Measurements from ENCODE around the gene ICA1. TPM values are rescaled to one million over a fixed set of nuclear protein-coding genes. Genes with fewer than 3 reads are reported as not detected.

The ICA1 gene
- total and polyA plus RNA-seq, 4 experiments from 2014 or later, result 1.2 to 7.4 (median 2.4) TPM

DNA sequence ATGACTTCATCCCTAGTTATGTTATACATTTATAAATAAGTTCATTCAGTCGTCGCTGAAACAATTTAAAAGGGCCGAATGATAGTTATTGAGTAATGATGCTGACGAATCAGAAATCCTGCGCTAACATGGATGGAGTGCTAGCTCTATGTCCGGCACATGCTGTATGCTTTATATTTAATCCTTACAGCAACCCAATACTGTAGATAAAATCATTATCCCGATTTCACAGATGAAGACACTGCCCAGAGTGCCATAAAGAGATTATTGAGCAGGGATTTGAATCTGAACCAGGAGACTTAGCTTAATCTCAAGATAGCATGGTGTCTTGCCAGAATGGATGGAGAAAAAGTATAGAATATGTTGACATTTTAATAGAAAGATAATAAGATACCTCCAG, 1.1 kb upstream of the ICA1 start:
- Histone ChIP-seq H3K36me3 (ENCODE audit: insufficient read depth, low read length) (no peaks in the 10 kb centered on the region), H3K4me1 (ENCODE audit: insufficient read depth, low read length) (peaks cover 4% of the 10 kb centered on the region), H3K9me3 (ENCODE audit: control insufficient read depth in 1 of 2, low read length in 2 of 2) (no peaks in the 10 kb centered on the region), H3K27ac (ENCODE audit: low read depth, low read length) (no peak overlapping the region), H3K4me3 (ENCODE audit: low read length in 2 of 2) (no peak overlapping the region), H3K27me3 (ENCODE audit: insufficient read depth, low read length) (peaks cover 15% of the 10 kb centered on the region)
- no peak for DNase-seq
- intact Hi-C loops (cut with micrococcal nuclease), result no loop called here
- Mint-ChIP-seq H3K27me3 (peaks cover 49% of the 10 kb centered on the region in 2 donors), H3K9me3 (peaks cover 0 to 2% (median 0%) of the 10 kb centered on the region in 8 donors), H3K36me3 (no peaks in the 10 kb centered on the region), H3K27ac (no peak overlapping the region), H3K4me1 (peaks cover 5 to 15% (median 7%) of the 10 kb centered on the region in 4 donors), H3K4me3 (peak overlapping the region in 5 of 8 donors; percentile 36 to 71 (median 50))
- ChIA-PET POLR2A (ENCODE audit: partially characterized antibody) (no interaction called here), CTCF (ENCODE audit: partially characterized antibody) (interaction anchor here (1.3 kb wide), 1 partner anchor 33 kb away, joined by 4 read pairs; no protein-coding TSS in a partner anchor)

DNA sequence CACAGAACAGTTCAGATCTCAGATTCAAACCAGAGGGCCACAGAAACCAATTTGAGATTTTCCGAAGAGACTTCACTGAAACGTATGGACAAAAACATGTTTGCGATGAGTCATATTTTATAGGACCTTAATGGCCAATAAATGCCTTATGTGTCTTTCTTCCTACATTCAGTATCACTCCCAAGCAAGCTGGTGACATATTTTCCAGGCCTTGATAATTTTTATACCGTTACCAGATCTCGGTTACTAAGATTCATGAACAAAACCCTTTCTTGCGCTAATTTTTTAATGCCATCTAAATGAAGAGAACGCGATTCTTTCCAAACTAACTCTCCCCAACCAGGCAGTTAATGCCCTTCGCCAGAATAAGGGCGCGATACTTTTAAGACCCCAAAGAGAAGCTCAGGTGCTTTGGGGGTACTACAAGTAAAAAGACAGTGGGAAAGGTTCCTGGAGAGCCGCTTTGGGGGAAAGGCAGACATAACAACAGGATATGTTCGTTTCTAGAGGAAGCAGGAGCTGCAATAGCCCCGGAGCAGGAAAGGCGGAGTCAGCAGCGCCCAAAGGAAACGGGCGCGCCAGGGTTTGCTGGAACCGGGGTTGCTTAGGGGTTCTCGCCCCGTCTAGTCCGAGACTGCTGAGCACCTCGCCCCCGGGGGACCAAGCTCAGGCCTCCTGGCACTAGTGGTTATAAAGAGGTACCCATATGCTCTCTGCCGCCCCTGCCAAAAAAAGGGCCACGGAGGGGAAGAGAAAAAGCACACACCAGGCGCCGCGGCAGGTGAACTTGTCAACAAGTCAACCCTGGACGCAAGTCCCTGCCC, 884 bp downstream of the ICA1 start:
- H3K36me3 Mint-ChIP-seq, result no peaks in the 10 kb centered on the region
- H3K4me3 Mint-ChIP-seq, result peak overlapping the region; percentile 73 to 85 (median 78)
- intact Hi-C loops (cut with micrococcal nuclease), result no loop called here
- no peak overlapping the region for H3K4me3 ChIP-seq (ENCODE audit: low read length in 2 of 2)
- H3K9me3 ChIP-seq (ENCODE audit: control insufficient read depth in 1 of 2, low read length in 2 of 2), result no peaks in the 10 kb centered on the region
- peaks cover 4% of the 10 kb centered on the region for H3K4me1 ChIP-seq (ENCODE audit: insufficient read depth, low read length)
- peaks cover 5 to 15% (median 7%) of the 10 kb centered on the region in 4 donors for H3K4me1 Mint-ChIP-seq
- no peak overlapping the region for H3K27ac ChIP-seq (ENCODE audit: low read depth, low read length)
- peaks cover 0 to 2% (median 0%) of the 10 kb centered on the region in 8 donors for H3K9me3 Mint-ChIP-seq
- peaks cover 15% of the 10 kb centered on the region for H3K27me3 ChIP-seq (ENCODE audit: insufficient read depth, low read length)
- H3K27ac Mint-ChIP-seq, result no peak overlapping the region
- POLR2A ChIA-PET (ENCODE audit: partially characterized antibody), result no interaction called here
- DNase-seq, result peak in 2 of 5 donors; percentile 2 to 3
- H3K27me3 Mint-ChIP-seq, result peaks cover 41 to 43% of the 10 kb centered on the region in 2 donors
- no peaks in the 10 kb centered on the region for H3K36me3 ChIP-seq (ENCODE audit: insufficient read depth, low read length)
- CTCF ChIA-PET (ENCODE audit: partially characterized antibody), result interaction anchor here (0.8 kb wide), 1 partner anchor 580 kb away, joined by 3 read pairs; no protein-coding TSS in a partner anchor

DNA sequence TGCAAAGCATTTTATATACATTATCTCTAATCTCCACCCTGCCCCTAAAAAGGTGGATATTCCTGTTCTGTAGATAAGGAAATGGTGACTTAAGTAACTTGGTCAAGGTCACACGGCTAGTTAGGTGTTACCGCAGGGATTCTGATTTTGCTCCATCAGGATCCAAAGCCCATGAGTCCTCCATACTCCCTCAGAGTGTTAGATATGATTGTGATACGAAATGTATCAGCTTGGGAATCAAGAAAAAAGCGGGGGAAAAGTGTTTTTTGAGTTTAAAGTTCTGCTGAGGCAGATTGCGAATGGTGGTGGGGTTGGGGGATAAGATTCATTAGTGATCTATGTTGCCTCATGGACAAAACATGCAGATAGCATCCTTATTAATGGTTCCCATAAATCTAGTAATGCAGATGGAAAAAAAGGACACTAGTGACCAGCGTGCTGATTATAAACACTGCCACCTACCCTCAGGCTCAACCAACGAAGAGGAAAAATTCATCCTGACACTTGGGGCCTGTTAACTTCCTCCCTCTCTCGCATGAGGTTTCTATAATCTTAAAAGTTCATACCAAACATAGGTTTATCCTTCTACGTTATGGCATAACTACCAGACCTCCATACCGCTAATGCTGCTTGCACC, 2.3 kb downstream of the ICA1 start:
- H3K4me1 ChIP-seq (ENCODE audit: insufficient read depth, low read length), result peaks cover 4% of the 10 kb centered on the region
- peaks cover 15% of the 10 kb centered on the region for H3K27me3 ChIP-seq (ENCODE audit: insufficient read depth, low read length)
- no peak overlapping the region for H3K27ac ChIP-seq (ENCODE audit: low read depth, low read length)
- Mint-ChIP-seq H3K36me3 (no peaks in the 10 kb centered on the region), H3K4me3 (no peak overlapping the region), H3K27me3 (peaks cover 33 to 34% of the 10 kb centered on the region in 2 donors), H3K4me1 (peaks cover 5 to 15% (median 7%) of the 10 kb centered on the region in 4 donors), H3K27ac (no peak overlapping the region), H3K9me3 (peaks cover 0 to under 1% (median 0%) of the 10 kb centered on the region in 8 donors)
- ChIA-PET CTCF (ENCODE audit: partially characterized antibody) (no interaction called here), POLR2A (ENCODE audit: partially characterized antibody) (no interaction called here)
- DNase-seq, result no peak
- no peaks in the 10 kb centered on the region for H3K9me3 ChIP-seq (ENCODE audit: control insufficient read depth in 1 of 2, low read length in 2 of 2)
- no peak overlapping the region for H3K4me3 ChIP-seq (ENCODE audit: low read length in 2 of 2)
- intact Hi-C loops (cut with micrococcal nuclease), result no loop called here
- no peaks in the 10 kb centered on the region for H3K36me3 ChIP-seq (ENCODE audit: insufficient read depth, low read length)

DNA sequence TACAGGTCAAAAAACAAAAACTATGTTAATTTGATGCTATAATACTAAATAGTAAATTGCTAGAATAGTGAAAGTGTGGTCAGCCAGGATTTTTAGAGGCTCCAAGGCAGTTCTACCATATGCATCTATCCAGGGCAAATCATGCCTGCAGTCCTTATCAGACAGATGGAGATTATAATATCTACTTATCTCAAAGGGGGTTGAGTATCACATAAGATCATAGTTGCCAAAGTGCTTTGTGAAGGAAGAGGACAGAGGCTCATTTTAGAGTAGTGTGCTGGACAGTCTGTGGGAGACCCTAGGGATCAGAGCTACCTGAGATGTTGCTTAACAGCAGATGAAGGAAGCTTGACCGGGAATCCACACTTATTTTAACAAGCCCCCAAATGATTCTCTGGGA, 3.2 kb downstream of the ICA1 start:
- Histone ChIP-seq H3K27me3 (ENCODE audit: insufficient read depth, low read length) (peaks cover 15% of the 10 kb centered on the region), H3K36me3 (ENCODE audit: insufficient read depth, low read length) (no peaks in the 10 kb centered on the region), H3K27ac (ENCODE audit: low read depth, low read length) (no peak overlapping the region), H3K4me3 (ENCODE audit: low read length in 2 of 2) (no peak overlapping the region), H3K9me3 (ENCODE audit: control insufficient read depth in 1 of 2, low read length in 2 of 2) (no peaks in the 10 kb centered on the region), H3K4me1 (ENCODE audit: insufficient read depth, low read length) (peaks cover 4% of the 10 kb centered on the region)
- CTCF ChIA-PET (ENCODE audit: partially characterized antibody), result no interaction called here
- Mint-ChIP-seq H3K36me3 (no peaks in the 10 kb centered on the region), H3K4me3 (no peak overlapping the region), H3K27ac (no peak overlapping the region), H3K4me1 (peaks cover 5 to 15% (median 7%) of the 10 kb centered on the region in 4 donors), H3K27me3 (peaks cover 26 to 31% of the 10 kb centered on the region in 2 donors), H3K9me3 (no peaks in the 10 kb centered on the region)
- intact Hi-C loops (cut with micrococcal nuclease), result no loop called here
- POLR2A ChIA-PET (ENCODE audit: partially characterized antibody), result no interaction called here
- DNase-seq, result no peak

DNA sequence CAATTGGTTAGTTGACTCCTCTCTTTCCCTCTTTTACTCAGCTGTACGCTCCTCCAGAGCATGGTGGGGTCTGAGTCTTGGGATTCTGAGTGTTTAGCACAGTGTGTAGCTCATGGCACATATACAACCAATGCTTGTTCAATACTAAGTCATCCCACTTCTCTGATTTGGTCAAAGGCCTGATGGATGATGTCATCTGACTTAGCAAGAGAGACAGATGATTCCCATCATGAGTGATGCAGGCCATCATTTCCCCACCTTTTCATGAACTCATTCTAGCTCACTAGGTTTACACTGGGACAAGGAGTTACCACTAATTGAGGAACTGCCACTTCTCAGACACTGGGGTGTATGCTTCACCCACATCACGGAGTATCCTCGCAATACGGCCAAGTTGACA, 3.8 kb downstream of the ICA1 start:
- POLR2A ChIA-PET (ENCODE audit: partially characterized antibody), result no interaction called here

DNA sequence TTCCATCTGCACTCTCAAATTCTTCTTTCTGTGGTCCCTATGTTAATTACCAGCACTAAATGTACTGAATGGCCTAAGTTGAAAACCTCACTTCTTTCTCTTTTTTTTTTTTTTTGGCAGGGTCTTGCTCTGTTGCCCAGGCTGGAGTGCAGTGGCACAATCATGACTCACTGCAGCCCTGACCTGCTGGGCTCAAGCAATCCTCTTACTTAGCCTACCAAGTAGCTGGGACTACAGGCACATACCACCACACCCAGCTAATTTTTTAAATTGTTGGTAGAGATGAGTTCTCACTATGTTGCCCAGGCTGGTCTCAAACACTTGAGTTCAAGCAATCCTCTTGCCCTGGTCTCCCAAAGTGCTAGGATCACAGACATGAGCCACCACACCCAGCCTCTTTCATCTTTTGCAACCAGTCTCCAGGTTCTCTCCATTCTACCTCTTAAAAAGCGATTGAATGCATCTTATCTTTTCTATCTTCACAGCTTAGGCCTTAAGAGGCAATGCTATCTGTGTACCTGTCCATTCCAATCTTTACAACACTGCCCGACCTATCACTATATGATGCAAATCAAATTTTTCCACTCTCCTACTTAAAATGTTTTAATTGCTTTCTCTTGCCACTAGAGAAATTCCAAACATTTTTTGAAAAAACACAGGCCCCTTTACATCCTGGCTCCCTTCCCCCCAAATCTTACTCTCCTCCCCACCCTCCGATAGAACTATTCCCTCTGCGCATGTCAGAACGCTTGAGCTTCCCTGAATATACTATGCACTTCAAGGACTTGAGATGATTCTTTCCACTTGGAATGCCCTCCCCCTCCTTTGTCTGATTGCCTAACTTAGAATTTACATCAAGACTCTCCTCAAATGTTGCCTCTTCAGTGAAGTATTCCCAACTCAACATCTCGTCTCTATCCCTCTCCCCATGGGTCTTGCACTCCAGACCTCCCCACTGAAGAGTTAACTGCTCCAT, 6.0 kb downstream of the ICA1 start:
- no peaks in the 10 kb centered on the region for H3K9me3 Mint-ChIP-seq
- H3K27ac ChIP-seq (ENCODE audit: low read depth, low read length), result no peak overlapping the region
- POLR2A ChIA-PET (ENCODE audit: partially characterized antibody), result no interaction called here

More for the DNA sequence above, 3.8 kb downstream of the ICA1 start:
- CTCF ChIA-PET (ENCODE audit: partially characterized antibody), result no interaction called here
- peaks cover 12% of the 10 kb centered on the region for H3K27me3 ChIP-seq (ENCODE audit: insufficient read depth, low read length)
- H3K4me1 ChIP-seq (ENCODE audit: insufficient read depth, low read length), result peaks cover 4% of the 10 kb centered on the region
- no peak overlapping the region for H3K4me3 ChIP-seq (ENCODE audit: low read length in 2 of 2)
- DNase-seq, result no peak
- Mint-ChIP-seq H3K4me1 (peaks cover 5 to 15% (median 7%) of the 10 kb centered on the region in 4 donors), H3K9me3 (no peaks in the 10 kb centered on the region), H3K27me3 (peaks cover 27 to 32% of the 10 kb centered on the region in 2 donors), H3K36me3 (no peaks in the 10 kb centered on the region), H3K27ac (no peak overlapping the region), H3K4me3 (no peak overlapping the region)
- H3K9me3 ChIP-seq (ENCODE audit: control insufficient read depth in 1 of 2, low read length in 2 of 2), result no peaks in the 10 kb centered on the region
- intact Hi-C loops (cut with micrococcal nuclease), result no loop called here
- H3K27ac ChIP-seq (ENCODE audit: low read depth, low read length), result no peak overlapping the region
- no peaks in the 10 kb centered on the region for H3K36me3 ChIP-seq (ENCODE audit: insufficient read depth, low read length)

More for the DNA sequence above, 6.0 kb downstream of the ICA1 start:
- no peak overlapping the region for H3K27ac Mint-ChIP-seq
- H3K36me3 Mint-ChIP-seq, result no peaks in the 10 kb centered on the region
- H3K36me3 ChIP-seq (ENCODE audit: insufficient read depth, low read length), result no peaks in the 10 kb centered on the region
- peaks cover 21 to 24% of the 10 kb centered on the region in 2 donors for H3K27me3 Mint-ChIP-seq
- H3K4me1 ChIP-seq (ENCODE audit: insufficient read depth, low read length), result no peaks in the 10 kb centered on the region
- no peak overlapping the region for H3K4me3 ChIP-seq (ENCODE audit: low read length in 2 of 2)
- intact Hi-C loops (cut with micrococcal nuclease), result no loop called here
- peaks cover under 1% of the 10 kb centered on the region for H3K27me3 ChIP-seq (ENCODE audit: insufficient read depth, low read length)
- CTCF ChIA-PET (ENCODE audit: partially characterized antibody), result interaction anchor here (1.6 kb wide), 1 partner anchor 40 kb away, joined by 3 read pairs; no protein-coding TSS in a partner anchor
- DNase-seq, result no peak
- peaks cover 2 to 5% (median 4%) of the 10 kb centered on the region in 4 donors for H3K4me1 Mint-ChIP-seq
- no peaks in the 10 kb centered on the region for H3K9me3 ChIP-seq (ENCODE audit: control insufficient read depth in 1 of 2, low read length in 2 of 2)
- no peak overlapping the region for H3K4me3 Mint-ChIP-seq

Measured in CD4-positive, alpha-beta memory T cell (primary cell).